HG03460 (cell line): ENCODE results near the gene STC2.

ENCODE experiments used
- ATAC-seq: cut with Tn5 transposase; IDR thresholded peaks from one replicate; pipeline ENCODE4 v1.9.1; 2021; ENCODE audit not compliant: unreplicated experiment

The STC2 gene

GRCh38 chr5:173329491-173330337 lies 1.5 kb upstream of the STC2 start:
- peak; percentile 46 for ATAC-seq

- ATAC-seq = no peak
Observed at GRCh38 chr5:173328844-173329490, 753 bp upstream of the STC2 start.

- no peak for ATAC-seq
Observed at GRCh38 chr5:173327084-173327947, 898 bp downstream of the STC2 start.

GRCh38 chr5:173326501-173326960 lies 1.7 kb downstream of the STC2 start:
- ATAC-seq = no peak

DNA sequence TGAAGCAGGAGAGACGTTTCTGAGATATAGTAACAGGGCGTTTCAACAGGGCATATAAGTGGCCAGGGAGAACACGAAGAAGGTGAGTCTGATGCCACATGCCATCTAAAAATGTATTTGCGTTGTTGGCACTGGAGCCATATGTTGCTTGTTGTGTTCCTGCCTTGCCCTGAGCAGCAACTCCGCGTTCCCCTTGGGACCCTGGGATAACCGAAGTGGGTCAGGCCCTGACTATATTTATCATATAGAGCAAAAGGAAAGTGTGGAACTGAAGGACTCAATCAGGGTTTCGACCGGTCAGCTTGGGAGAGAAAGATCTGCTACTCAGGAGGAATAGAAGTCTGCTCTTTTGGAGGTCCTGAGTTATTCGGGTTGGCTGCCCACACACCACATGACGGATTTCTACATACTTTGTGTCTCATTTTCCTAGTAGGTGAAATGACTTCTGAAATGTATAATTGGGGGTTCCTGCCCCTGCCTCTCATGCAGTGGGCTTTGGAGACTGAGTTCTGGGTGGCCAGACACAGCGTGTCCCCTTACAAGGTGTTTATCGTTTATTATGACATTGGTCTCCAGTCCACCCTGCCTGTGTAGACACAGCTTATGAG lies 3.0 kb downstream of the STC2 start:
- ATAC-seq = no peak

DNA sequence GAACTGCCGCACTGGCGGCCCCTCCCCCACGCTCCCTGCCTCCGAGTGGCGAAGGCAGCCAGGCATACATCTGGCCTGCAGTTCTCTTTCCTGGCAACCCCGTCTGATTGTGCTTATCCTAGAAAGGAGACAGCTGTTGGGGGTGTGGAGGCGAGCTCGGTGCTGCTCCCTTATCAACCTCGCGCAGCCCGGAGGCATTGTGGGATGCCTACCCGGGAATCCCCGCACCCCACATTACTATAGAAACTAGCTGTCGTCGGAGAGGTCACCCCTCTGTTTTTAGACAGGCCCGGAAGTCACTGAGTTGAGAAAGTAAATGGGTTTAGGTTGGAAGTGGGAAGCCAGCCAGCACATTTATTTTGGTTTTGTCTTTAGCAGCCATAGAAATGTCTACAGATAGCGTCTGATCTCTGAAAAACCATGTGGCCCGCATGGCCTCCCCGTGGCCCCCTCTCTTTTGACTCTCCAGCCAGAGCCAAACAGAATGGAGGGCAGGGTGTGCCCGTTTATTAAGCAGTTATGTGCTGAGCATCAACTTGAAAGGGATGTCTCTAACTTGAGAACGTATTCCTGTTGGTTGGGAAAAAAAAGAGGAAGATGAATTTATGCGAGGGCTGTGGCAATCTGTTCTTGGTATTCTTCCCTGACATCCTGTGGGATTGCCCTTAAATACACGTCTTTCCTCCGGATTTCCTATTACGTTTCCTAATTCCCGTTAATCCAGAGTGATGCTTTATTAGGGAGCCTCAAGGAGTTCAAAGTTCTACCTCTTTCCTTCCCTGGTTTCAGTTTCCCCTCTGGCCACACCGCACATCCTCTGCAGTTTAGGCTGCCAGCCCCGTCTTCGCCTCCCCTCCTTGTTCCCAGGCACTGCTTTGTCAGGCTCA lies 3.9 kb downstream of the STC2 start:
- ATAC-seq = no peak

DNA sequence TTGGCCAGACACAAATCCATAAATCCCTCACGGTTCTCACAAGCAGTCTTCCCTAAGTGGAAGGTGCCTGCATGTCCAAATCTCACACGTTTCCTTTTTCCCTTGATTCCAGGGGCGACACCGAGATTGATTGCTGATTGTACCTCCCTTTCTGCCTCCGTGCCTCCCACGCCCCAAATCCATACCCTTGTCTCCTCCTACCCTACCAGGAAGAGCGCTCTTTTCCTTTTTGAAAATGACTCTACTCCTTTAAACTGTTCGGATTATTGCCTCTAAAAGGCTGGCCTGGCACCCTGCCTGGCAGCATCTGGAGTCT lies 4.5 kb downstream of the STC2 start:
- ATAC-seq = no peak

- no peak for ATAC-seq
Observed at GRCh38 chr5:173323106-173323798, 5.0 kb downstream of the STC2 start.

- no peak for ATAC-seq
Observed at GRCh38 chr5:173321886-173322285, 6.3 kb downstream of the STC2 start.

DNA sequence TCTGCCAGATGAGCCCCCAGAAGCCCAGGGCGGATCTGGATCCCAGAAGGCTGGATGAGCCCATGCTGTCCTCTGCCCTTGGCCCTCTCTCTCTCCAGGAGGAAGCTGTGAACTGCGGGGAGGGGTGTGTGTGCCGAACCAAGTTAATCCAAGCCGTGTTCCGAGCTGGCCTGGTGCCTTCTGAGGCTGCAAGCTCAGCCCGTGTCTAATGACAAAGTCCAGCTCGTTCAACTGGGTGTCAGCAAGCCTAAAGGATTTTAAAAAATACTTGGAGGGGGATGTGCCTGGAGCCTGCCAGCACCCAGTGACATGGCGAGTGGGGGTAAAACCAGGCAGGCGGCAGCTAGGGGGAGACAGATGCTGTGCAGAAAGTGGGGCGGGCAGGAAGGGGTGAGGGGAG lies 8.0 kb downstream of the STC2 start:
- no peak for ATAC-seq

- no peak for ATAC-seq
Observed at GRCh38 chr5:173319646-173320045, 8.6 kb downstream of the STC2 start.

- ATAC-seq = no peak
Observed at GRCh38 chr5:173318881-173319620, 9.2 kb downstream of the STC2 start.

DNA sequence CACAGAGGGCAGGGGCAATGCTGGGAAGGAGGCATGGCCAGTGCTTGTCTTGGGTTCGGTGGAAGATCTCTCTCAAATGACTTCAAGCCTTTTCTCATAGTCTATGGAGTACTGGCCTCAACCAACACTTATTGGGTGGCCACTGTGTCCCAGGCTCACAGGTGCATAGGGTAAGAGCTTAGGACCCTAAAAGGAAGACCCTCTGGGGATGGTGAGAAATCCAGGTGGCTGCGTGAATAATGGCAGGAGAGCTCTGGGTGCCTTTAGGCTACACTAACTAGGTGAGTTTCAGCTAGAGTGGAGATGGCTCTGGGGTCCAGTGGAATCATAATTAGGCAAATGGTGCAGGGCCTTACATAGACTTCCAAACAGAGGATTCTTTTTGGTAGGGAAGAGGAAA lies 9.9 kb downstream of the STC2 start:
- ATAC-seq = no peak

DNA sequence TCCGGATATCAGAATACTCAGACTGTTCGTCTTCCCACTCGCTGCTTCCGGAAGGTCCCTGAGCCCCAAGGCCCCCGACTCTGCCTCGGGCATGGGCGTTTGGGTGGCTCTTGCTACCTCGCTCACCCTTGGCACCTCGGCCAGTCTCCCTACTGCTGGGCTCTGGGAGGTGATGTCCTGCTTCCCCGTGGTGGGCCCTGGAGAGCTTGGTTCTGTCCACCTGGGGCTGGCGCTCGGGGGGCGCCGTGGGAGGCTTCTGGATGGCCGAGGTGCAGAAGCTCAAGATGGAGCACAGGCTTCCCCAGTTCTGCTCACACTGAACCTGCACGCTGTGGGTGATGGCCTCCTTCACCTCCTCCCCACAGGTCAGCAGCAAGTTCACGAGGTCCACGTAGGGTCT lies 10.4 kb downstream of the STC2 start:
- ATAC-seq = no peak

DNA sequence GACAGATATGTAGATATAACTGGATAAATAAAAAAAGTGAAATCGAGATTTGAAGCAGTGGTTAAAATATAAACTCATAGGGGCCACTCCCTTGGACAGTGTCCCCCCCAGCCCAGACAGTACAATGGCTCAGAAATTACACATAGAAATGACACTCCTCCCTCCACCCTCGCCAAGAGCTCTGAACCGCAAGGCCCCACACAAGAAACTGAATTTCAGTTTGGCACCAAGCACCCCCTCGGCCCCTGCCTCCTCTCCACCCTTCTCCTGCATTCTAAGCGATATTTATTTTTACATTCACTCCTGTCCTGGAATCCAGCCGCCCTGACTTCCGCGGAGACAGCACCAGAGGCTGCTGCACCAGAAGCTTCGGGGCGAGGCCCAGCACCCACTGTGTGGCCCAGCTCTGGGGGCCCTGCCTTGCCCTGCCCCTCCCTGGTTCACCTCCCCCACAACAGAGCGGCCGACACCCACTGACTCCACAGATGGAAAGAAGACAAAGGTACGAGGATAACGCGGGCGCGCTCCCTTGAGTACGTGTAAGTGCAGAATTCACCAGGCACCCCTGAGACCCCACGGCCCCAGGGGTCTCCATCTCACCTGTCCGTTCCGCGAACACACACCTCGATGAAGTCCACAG lies 11.0 kb downstream of the STC2 start:
- no peak for ATAC-seq

DNA sequence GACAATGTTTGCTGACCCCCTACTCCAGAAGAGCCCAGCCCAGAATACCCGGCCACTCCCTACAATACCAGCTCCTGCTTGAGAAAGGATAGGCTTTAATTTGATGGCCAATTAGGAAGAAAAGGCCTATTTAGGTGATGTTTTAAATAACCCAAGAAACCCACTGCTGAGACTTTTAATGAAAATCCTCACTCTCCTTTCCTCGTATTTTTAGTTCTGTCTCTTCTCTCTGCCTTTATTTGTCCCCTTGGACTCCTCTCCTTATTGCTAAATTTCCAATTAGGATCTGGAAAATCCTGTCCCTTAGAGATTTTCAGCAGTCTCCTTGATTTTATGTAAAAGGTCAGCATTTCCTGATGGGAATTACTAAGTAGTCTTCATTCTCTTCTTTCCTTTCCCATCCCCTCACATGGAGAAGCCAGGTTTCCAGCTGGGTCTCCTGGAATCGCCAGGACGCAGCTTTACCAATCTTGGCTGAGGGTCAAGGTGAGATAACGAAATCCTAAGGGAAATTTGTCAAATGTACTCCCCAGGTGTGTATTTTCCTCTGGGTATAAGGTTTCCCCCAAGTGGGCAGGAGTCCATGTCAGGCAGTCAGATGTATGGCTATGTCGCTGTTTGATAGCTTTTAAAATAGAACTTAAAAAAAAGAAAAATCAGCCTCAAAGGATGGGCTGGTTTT lies 11.7 kb downstream of the STC2 start:
- no peak for ATAC-seq

- ATAC-seq = no peak
Observed at GRCh38 chr5:173315495-173316338, 12.5 kb downstream of the STC2 start.
